GM12892 (cell line): Measurements from ENCODE around the gene SORCS2.

Source experiments
- POLR2A ChIP-seq: IDR thresholded peaks from 2 replicates; pipeline ENCODE4 v1.6.1; 2011; ENCODE audit warnings: low read depth, low read length, control low read depth
- POLR2AphosphoS5 ChIP-seq: IDR thresholded peaks from 2 replicates; pipeline ENCODE4 v1.6.1; 2011; ENCODE audit warnings: low read depth, low read length, control low read depth

DNA sequence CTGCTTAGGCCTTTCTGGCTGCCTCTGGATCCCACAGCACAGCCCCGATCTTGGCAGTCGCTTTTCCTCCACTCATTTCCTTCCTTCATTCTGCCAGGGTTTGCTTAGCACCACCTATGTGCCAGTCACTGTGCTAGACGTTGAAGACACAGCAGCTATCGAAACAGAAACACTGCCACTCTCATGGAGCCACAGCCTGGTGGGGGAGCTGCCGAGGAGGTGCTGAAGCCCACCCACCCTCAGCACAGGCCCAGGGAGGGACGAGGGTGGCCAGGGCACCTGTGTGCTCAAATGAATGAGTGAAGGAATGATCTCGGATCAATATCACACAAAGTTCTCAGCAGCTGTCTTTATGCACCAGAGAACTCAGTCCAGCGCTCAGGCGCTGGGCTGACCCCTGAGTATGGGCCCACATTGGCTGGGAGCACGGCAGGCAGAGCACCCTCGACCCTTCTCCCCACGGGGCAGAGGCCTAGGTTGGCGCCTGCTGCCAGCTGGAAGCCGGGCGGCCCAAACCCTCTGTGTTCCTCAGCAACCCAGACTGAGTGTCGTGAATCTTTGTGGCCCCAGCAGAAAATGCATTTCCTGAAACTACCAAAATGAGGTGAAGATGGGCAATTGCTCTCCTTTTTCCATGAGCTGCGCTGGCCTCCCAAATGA, 108.9 kb downstream of the SORCS2 start:
- no peak for TF ChIP-seq POLR2AphosphoS5
- no peak for TF ChIP-seq POLR2A
